Measurements from ENCODE around the gene RHBDD1. TPM values are rescaled to one million over a fixed set of nuclear protein-coding genes. Genes with fewer than 3 reads are reported as not detected.

Gene RHBDD1
- total RNA-seq, 6 donors from 2014 or later, result 2.6 to 40.2 (median 14.5) TPM

- ATAC-seq (ENCODE audit: low FRiP score in 2 of 2) (no peak), DNase-seq (no peak)
- Histone ChIP-seq H3K4me1 (no peaks in the 10 kb centered on the region), H3K9me3 (no peaks in the 10 kb centered on the region), H3K27ac (no peak overlapping the region), H3K27me3 (no peaks in the 10 kb centered on the region), H3K4me3 (no peak overlapping the region), H3K36me3 (no peaks in the 10 kb centered on the region)
- no peak for TF ChIP-seq CTCF (IDR thresholded peaks at IDR 0.05)
- TF ChIP-seq EP300 (IDR thresholded peaks at IDR 0.05), result no peak
- TF ChIP-seq POLR2AphosphoS5 (IDR thresholded peaks at IDR 0.05), result no peak
- TF ChIP-seq POLR2A (IDR thresholded peaks at IDR 0.05), result no peak
- WGBS, 2 donors, result 95% methylated on average over 2 of the region's 2 CpGs
Observed at GRCh38 chr2:226855787-226856186, 19.9 kb downstream of the RHBDD1 start.

DNA sequence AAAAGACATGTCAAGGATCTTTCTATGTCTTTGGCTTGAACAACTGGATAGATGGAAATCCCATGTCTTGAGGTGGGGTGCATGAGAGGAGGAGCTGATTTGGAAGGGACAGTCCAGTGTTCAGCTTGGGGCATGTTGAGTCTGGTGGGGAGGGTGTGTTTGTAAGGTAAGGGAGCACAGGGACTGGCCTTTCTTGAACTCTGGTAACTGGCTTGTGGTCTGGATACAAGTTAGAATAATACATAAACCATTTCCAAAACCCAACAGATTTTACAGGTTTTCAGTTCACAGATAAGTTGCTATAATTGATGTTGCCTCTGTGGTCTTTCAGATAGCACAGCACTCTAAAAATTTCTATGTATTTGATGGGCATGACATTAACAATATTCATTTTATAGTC, 24.2 kb downstream of the RHBDD1 start:
- no peak overlapping the region for H3K4me3 ChIP-seq
- no peak for ATAC-seq (ENCODE audit: low FRiP score in 2 of 2)

DNA sequence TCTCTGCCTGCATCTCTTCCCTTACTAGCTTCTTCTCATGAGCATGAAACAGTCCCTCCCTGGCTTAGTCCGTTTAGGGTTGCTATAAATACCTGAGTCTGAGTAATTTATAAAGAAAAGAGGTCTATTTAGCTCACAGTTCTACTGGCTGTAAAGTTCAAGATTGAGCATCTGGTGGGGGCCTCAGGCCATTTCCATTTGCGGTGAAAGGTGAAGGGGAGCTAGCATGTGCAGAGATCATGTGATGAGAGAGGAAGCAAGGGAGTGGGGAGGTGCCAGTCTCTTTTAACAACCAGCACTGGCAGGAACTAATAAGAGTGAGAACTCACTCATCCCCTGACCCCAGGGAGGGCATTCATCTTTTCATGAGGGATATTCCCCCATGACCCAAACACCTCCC, 26.8 kb downstream of the RHBDD1 start:
- H3K27ac ChIP-seq, result no peak overlapping the region
- WGBS, 2 donors, result 79 to 82% methylated on average over 2 of the region's 2 CpGs
- no peaks in the 10 kb centered on the region for H3K9me3 ChIP-seq
- peaks cover 0 to 25% (median 1%) of the 10 kb centered on the region in 4 donors for H3K36me3 ChIP-seq
- no peaks in the 10 kb centered on the region for H3K4me1 ChIP-seq
- H3K27me3 ChIP-seq, result no peaks in the 10 kb centered on the region
- H3K4me3 ChIP-seq, result no peak overlapping the region
- TF ChIP-seq EP300 (IDR thresholded peaks at IDR 0.05) (no peak), POLR2AphosphoS5 (IDR thresholded peaks at IDR 0.05) (no peak), CTCF (IDR thresholded peaks at IDR 0.05) (no peak), POLR2A (IDR thresholded peaks at IDR 0.05) (no peak)
- DNase-seq (no peak), ATAC-seq (ENCODE audit: low FRiP score in 2 of 2) (no peak)

More for the DNA sequence above, 24.2 kb downstream of the RHBDD1 start:
- Histone ChIP-seq H3K36me3 (peaks cover 0 to 6% (median 0%) of the 10 kb centered on the region in 4 donors), H3K27me3 (no peaks in the 10 kb centered on the region), H3K9me3 (no peaks in the 10 kb centered on the region), H3K4me1 (no peaks in the 10 kb centered on the region), H3K27ac (no peak overlapping the region)
- no peak for TF ChIP-seq POLR2AphosphoS5 (IDR thresholded peaks at IDR 0.05)
- no peak for TF ChIP-seq EP300 (IDR thresholded peaks at IDR 0.05)
- no peak for TF ChIP-seq CTCF (IDR thresholded peaks at IDR 0.05)
- TF ChIP-seq POLR2A (IDR thresholded peaks at IDR 0.05), result no peak
- DNase-seq, result no peak

DNA sequence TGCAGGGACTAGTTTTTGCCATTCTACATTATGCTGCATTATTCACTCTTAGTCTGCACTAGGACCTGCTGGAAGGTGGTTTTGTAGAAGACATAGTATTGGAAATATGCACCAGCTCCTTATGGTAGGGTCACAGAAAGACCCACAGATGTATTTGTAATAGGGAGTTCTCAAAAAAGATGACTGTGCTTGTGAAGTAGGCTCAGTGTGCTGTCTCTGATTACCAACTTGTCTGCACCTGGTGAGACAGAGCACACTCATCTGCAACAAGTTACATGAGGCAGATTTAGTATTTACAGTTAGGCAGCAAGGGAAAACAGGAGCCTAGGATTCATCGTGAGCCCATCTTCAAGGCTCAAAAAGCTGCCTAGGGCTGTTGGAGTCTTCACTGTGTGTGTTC, 29.4 kb downstream of the RHBDD1 start:
- DNase-seq (no peak), ATAC-seq (ENCODE audit: low FRiP score in 2 of 2) (no peak)
- H3K36me3 ChIP-seq, result peaks cover 0 to 37% (median 5%) of the 10 kb centered on the region in 4 donors
- no peak overlapping the region for H3K27ac ChIP-seq
- H3K4me3 ChIP-seq, result no peak overlapping the region
- TF ChIP-seq POLR2A (IDR thresholded peaks at IDR 0.05), result no peak
- TF ChIP-seq EP300 (IDR thresholded peaks at IDR 0.05), result no peak
- no peak for TF ChIP-seq POLR2AphosphoS5 (IDR thresholded peaks at IDR 0.05)
- no peak for TF ChIP-seq CTCF (IDR thresholded peaks at IDR 0.05)
- H3K9me3 ChIP-seq, result no peaks in the 10 kb centered on the region
- H3K27me3 ChIP-seq, result no peaks in the 10 kb centered on the region
- no peaks in the 10 kb centered on the region for H3K4me1 ChIP-seq
- WGBS, 2 donors, result 100% methylated on average over 1 of the region's 1 CpG

DNA sequence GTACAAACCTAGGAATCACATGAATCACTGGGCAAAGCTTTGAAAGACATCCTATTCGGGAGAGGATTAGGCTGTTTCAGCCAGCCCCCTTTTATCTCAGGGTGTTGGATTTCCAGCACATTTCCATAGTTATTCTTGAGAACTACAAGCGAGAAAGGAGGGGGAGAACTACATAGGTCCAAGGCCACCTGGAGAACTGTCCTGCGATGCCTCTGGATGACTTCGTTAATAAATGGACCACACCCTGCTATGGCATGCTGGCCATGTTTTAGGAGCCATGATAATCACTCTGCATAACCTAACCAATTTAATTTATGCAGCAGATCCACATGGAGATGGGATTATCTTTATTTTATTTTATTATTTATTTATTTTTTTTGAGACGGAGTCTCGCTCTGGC, 29.9 kb downstream of the RHBDD1 start:
- 90 to 97% methylated on average over 6 of the region's 6 CpGs for WGBS, 2 donors
- DNase-seq (no peak), ATAC-seq (ENCODE audit: low FRiP score in 2 of 2) (no peak)
- Histone ChIP-seq H3K4me3 (no peak overlapping the region), H3K4me1 (no peaks in the 10 kb centered on the region), H3K27ac (no peak overlapping the region), H3K9me3 (no peaks in the 10 kb centered on the region), H3K27me3 (no peaks in the 10 kb centered on the region), H3K36me3 (peaks cover 0 to 37% (median 5%) of the 10 kb centered on the region in 4 donors)
- TF ChIP-seq POLR2AphosphoS5 (IDR thresholded peaks at IDR 0.05) (no peak), EP300 (IDR thresholded peaks at IDR 0.05) (no peak), POLR2A (IDR thresholded peaks at IDR 0.05) (no peak), CTCF (IDR thresholded peaks at IDR 0.05) (no peak)
